ENCODE results near the gene PAPPA2.

The PAPPA2 gene

DNA sequence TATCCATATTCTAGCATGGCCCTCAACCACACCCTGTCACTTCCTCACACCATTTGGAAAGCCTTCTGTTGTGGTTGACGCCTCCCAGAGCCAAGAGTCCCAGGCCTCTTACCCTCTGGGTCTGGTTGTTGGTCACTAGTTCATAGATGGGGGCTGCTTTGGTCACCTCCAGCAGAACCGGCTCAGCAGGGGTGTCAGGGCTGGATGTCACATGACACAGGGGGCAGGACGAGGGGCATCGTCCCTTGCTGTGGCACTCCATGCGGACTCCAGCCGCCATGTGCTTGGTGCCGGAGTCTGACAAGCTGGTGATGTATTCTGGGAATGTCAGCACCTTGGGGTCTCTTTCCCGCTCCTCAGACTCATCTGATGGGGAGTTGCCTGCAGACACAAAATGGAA is 431.5 kb downstream of the PAPPA2 start:
- Histone ChIP-seq H3K9me3 (ENCODE audit: low read length) (no peaks in the 10 kb centered on the region), H3K27me3 (ENCODE audit: insufficient read depth, low read length) (no peaks in the 10 kb centered on the region), H3K27ac (ENCODE audit: low read depth, low read length, poor library complexity, severe bottlenecking) (no peak overlapping the region), H3K79me2 (ENCODE audit: insufficient read depth, low read length) (no peaks in the 10 kb centered on the region), H3K4me2 (ENCODE audit: low read length) (no peak overlapping the region), H3K9me2 (ENCODE audit: low read depth, low read length) (no peaks in the 10 kb centered on the region), H3K4me3 (ENCODE audit: low read depth, low read length, poor library complexity, severe bottlenecking) (no peak overlapping the region), H3K36me3 (ENCODE audit: insufficient read depth, low read length) (no peaks in the 10 kb centered on the region), H3K4me1 (ENCODE audit: insufficient read depth, low read length, severe bottlenecking) (no peaks in the 10 kb centered on the region), H4K20me1 (ENCODE audit: insufficient read depth, low read length) (no peaks in the 10 kb centered on the region), H3F3A (ENCODE audit: insufficient read depth, low read length) (no peaks in the 10 kb centered on the region), H2AFZ (ENCODE audit: low read length) (no peak overlapping the region), H3K9ac (ENCODE audit: low read length) (no peak overlapping the region)
- TF ChIP-seq, protein P1, sequence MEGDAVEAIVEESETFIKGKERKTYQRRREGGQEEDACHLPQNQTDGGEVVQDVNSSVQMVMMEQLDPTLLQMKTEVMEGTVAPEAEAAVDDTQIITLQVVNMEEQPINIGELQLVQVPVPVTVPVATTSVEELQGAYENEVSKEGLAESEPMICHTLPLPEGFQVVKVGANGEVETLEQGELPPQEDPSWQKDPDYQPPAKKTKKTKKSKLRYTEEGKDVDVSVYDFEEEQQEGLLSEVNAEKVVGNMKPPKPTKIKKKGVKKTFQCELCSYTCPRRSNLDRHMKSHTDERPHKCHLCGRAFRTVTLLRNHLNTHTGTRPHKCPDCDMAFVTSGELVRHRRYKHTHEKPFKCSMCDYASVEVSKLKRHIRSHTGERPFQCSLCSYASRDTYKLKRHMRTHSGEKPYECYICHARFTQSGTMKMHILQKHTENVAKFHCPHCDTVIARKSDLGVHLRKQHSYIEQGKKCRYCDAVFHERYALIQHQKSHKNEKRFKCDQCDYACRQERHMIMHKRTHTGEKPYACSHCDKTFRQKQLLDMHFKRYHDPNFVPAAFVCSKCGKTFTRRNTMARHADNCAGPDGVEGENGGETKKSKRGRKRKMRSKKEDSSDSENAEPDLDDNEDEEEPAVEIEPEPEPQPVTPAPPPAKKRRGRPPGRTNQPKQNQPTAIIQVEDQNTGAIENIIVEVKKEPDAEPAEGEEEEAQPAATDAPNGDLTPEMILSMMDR (IDR thresholded peaks at IDR 0.05; ENCODE audit: low read length) = no peak
- no peak for TF ChIP-seq EZH2 (IDR thresholded peaks at IDR 0.05; ENCODE audit: borderline replicate concordance, low read length)
